GM12873 (cell line): Measurements from ENCODE around the gene ZDHHC4.

ENCODE experiments used
- TF ChIP-seq, protein P1 (sequence below): IDR thresholded peaks from 2 replicates; pipeline ENCODE4 v1.5.1; 2012; ENCODE audit warnings: low read depth, mild to moderate bottlenecking, moderate library complexity, low read length, control low read depth; ENCODE audit not compliant: insufficient read depth; ENCODE audit errors: missing control alignments

Gene ZDHHC4

DNA sequence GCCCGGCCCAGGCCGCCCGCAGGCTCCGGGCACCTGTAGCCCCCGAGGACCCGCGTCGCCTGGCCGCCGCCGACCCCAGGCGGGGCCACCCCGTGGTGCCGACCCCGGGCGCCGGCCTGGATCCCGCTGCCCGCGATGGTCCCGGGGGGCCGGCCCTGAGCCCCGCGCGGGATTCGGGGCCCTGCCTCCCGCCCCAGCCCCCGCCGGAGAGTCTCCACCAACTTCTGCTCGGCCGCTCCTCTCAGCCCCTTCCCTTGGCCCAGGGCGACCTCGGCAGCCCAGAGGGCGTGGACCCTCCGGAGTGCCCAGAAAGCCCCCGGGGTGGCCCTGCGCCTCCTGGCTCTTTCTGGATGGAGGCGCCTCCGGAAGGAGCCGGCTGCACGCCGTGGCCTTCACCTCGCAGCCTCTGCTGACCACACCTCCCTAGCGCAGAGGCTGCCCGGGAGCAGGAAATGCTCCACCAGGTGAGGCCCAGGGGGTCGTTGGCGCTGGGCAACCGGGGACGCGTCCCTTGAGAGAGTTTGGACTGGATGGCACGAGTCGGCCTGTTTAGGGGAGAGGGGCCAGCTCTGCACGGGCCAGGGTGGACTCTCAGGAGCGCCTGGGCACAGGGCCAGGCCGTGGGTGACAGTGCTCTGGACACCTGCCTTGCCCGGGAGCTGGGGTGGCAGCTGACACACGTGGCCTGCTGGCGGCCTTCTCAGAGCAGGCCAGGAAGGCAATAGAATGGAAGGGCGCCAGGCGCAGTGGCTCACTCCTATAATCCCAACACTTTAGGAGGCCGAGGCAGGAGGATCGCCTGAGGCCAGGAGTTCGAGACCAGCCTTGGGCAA, 38.7 kb downstream of the ZDHHC4 start:
- TF ChIP-seq, protein P1, sequence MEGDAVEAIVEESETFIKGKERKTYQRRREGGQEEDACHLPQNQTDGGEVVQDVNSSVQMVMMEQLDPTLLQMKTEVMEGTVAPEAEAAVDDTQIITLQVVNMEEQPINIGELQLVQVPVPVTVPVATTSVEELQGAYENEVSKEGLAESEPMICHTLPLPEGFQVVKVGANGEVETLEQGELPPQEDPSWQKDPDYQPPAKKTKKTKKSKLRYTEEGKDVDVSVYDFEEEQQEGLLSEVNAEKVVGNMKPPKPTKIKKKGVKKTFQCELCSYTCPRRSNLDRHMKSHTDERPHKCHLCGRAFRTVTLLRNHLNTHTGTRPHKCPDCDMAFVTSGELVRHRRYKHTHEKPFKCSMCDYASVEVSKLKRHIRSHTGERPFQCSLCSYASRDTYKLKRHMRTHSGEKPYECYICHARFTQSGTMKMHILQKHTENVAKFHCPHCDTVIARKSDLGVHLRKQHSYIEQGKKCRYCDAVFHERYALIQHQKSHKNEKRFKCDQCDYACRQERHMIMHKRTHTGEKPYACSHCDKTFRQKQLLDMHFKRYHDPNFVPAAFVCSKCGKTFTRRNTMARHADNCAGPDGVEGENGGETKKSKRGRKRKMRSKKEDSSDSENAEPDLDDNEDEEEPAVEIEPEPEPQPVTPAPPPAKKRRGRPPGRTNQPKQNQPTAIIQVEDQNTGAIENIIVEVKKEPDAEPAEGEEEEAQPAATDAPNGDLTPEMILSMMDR = no peak

- TF ChIP-seq, protein P1 = no peak
Measured at GRCh38 chr7:6616854-6617643, 39.8 kb downstream of the ZDHHC4 start.

DNA sequence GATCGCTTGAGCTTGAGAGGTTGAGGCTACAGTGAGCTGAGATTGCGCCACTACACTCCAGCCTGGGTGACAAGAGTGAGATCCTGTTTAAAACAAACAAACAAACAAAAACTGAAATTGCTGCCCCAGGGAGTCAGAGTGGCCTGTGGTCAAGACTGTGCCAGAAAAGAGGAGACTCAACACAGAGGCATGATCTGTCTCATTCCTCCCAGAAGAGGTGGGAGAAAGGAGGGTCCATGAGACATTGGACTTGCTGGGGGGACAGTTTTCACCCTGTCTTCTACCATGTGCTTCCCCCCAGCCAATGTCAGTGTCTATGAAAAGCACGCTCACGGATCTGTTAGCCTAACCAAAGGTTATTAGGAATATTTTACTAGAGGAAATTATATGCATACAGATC, 41.4 kb downstream of the ZDHHC4 start:
- TF ChIP-seq, protein P1 = no peak

- TF ChIP-seq, protein P1 = no peak
Measured at GRCh38 chr7:6619961-6620360, 42.7 kb downstream of the ZDHHC4 start.

- TF ChIP-seq, protein P1 = no peak
Measured at GRCh38 chr7:6621195-6622133, 44.2 kb downstream of the ZDHHC4 start.

DNA sequence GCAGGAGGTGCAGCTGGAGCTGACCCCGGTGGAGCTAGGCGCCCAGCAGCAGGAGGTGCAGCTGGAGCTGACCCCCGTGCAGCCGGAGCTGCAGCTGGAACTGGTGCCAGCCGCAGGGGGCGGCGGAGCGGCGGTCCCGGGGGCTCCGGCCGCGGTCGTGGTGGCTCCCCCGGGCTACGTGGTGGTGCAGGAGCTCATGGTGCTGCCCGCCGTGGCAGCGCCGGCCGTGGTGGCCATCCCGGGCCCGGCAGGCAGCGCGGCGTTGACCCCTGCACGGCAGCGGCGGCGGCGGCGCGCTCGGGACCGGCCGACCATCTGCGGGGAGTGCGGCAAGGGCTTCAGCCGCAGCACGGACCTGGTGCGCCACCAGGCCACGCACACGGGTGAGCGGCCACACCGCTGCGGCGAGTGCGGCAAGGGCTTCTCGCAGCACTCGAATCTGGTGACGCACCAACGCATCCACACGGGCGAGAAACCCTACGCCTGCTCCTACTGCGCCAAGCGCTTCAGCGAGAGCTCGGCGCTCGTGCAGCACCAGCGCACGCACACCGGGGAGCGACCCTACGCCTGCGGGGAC, 45.0 kb downstream of the ZDHHC4 start:
- TF ChIP-seq, protein P1 = no peak
